Measurements from ENCODE around the gene TSFM. TPM values are rescaled to one million over a fixed set of nuclear protein-coding genes. Genes with fewer than 3 reads are reported as not detected.

Gene TSFM
- total and polyA plus RNA-seq, 2 of the 4 experiments (the other 2 are of a cell fraction): 11.5 to 14.0 TPM

DNA sequence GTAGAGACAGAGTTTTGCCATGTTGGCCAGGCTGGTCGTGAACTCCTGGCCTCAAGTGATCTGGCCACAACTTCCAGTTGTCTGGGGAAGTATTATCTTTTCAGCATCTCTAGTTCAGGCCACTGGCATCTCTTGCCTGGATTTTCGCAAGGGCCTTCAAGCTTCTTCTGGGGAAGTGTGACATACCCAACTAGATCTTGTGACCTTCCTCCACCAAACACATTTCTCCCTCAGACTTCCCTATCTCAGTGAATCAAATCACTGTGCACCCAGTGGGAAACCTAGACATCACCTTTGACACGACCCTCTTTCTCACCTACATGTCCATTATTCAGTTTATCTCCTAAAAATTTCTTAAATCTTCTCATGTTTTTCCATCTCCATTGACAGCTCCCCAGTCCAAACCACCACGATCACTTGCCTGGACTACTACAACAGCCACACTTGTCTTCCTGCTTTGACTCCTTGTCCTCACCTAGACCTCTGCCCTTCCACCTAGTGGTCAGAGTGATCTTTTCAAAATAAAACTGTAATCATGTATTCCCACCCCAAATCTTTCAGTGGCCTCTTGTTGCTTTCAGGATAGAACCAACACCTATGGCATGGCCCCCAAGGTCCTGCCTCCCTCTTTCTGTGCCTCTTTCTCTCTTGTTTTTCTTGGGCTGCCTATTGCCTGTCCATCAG, 6.9 kb upstream of the TSFM start:
- Histone ChIP-seq H3K79me1 (ENCODE audit: low read depth in 1 of 2, low read length in 2 of 2) (peaks cover 15 to 28% of the 10 kb centered on the region in 2 experiments; a peak in 3 of 4 replicates), H2AK5ac (ENCODE audit: low read depth, low read length) (no peak overlapping the region), H3K23ac (ENCODE audit: low read depth, low read length) (no peak overlapping the region), H3K56ac (ENCODE audit: extremely low read depth, insufficient read depth, low read length) (no peak overlapping the region), H3K9ac (ENCODE audit: low read depth, low read length) (no peak overlapping the region), H2BK20ac (ENCODE audit: low read depth, low read length) (no peak overlapping the region), H3K27me3 (ENCODE audit: control insufficient read depth, insufficient read depth, low read length) (no peaks in the 10 kb centered on the region), H3K18ac (ENCODE audit: low read depth, low read length) (no peak overlapping the region), H3K27ac (ENCODE audit: insufficient read depth, low read length) (no peak overlapping the region), H2BK5ac (ENCODE audit: low read depth, low read length, poor library complexity, severe bottlenecking) (no peak overlapping the region), H2BK15ac (ENCODE audit: low read depth, low read length) (no peak overlapping the region), H3K4me1 (ENCODE audit: control insufficient read depth, insufficient read depth, low read length) (0 out of 2 replicates have a peak, but pooled peaks cover 3% of the 10 kb centered on the region), H4K20me1 (ENCODE audit: insufficient read depth, low read length) (no peaks in the 10 kb centered on the region), H3K14ac (replicated peaks; ENCODE audit: low read depth, low read length) (no peak overlapping the region), H2AK9ac (replicated peaks; ENCODE audit: low read depth, low read length, poor library complexity) (no peak overlapping the region), H3K9me3 (ENCODE audit: control insufficient read depth, insufficient read depth, low read length) (no peaks in the 10 kb centered on the region), H3K4ac (ENCODE audit: low read depth, low read length) (no peak overlapping the region), H3K36me3 (ENCODE audit: control insufficient read depth, insufficient read depth, low read length) (peaks cover 6% of the 10 kb centered on the region), H4K8ac (ENCODE audit: low read depth in 2 of 2, low read length in 2 of 2) (no peak overlapping the region), H2BK120ac (ENCODE audit: low read depth, low read length) (no peak overlapping the region), H3K9me1 (ENCODE audit: insufficient read depth, low read length) (peaks cover 9% of the 10 kb centered on the region), H2AFZ (replicated peaks; ENCODE audit: low read length, poor library complexity) (no peak overlapping the region), H3K4me2 (ENCODE audit: low read depth, low read length) (no peak overlapping the region), H4K91ac (ENCODE audit: insufficient read depth, low read depth, low read length) (no peak overlapping the region), H4K5ac (ENCODE audit: low read depth, low read length) (no peak overlapping the region), H3K4me3 (ENCODE audit: insufficient read depth, low read depth, low read length) (no peak overlapping the region)
- ChIA-PET POLR2A (ENCODE audit: unreplicated experiment) (no interaction called here), CTCF (interaction anchor here (1.2 kb wide), 1 partner anchor 16 kb away, joined by 3 read pairs; no protein-coding TSS in a partner anchor)
- in situ Hi-C loops (cut with MboI; ENCODE audit: low sequenced_read_pairs): no loop called here
- no TSS peak for BruUV-seq (replicated peaks)
- ATAC-seq (ENCODE audit: low read depth) (no peak), DNase-seq (no peak)
- dilution Hi-C loops (cut with HindIII; ENCODE audit: low sequenced_read_pairs, unreplicated experiment): no loop called here
- TF ChIP-seq ELK1 (IDR thresholded peaks at IDR 0.05; ENCODE audit: borderline replicate concordance, low read depth, low read length) (no peak), NFE2L2 (IDR thresholded peaks at IDR 0.05; ENCODE audit: low read depth, low read length) (no peak), RFX5 (IDR thresholded peaks at IDR 0.05; ENCODE audit: low read depth, low read length) (no peak), BHLHE40 (IDR thresholded peaks at IDR 0.05; ENCODE audit: low read depth, low read length) (no peak), POLR2A (IDR thresholded peaks at IDR 0.05; ENCODE audit: low read depth, low read length) (no peak), MAFK (IDR thresholded peaks at IDR 0.05; ENCODE audit: low read depth, low read length) (no peak), MAZ (IDR thresholded peaks at IDR 0.05; ENCODE audit: borderline replicate concordance, low read depth, low read length) (no peak), CHD1 (IDR thresholded peaks at IDR 0.05; ENCODE audit: low read depth, low read length) (no peak), RAD21 (IDR thresholded peaks at IDR 0.05; ENCODE audit: low read length) (no peak), FOS (IDR thresholded peaks at IDR 0.05; ENCODE audit: low read depth, low read length) (no peak), RCOR1 (IDR thresholded peaks at IDR 0.05; ENCODE audit: insufficient replicate concordance, low read length) (no peak), SMC3 (IDR thresholded peaks at IDR 0.05; ENCODE audit: low read depth, low read length) (no peak), CEBPB (IDR thresholded peaks at IDR 0.05; ENCODE audit: low read depth, low read length) (no peak), CTCF (conservative IDR thresholded peaks at IDR 0.05; ENCODE audit: low read depth, low read length) (no peak)
- TF ChIP-seq, protein P1, sequence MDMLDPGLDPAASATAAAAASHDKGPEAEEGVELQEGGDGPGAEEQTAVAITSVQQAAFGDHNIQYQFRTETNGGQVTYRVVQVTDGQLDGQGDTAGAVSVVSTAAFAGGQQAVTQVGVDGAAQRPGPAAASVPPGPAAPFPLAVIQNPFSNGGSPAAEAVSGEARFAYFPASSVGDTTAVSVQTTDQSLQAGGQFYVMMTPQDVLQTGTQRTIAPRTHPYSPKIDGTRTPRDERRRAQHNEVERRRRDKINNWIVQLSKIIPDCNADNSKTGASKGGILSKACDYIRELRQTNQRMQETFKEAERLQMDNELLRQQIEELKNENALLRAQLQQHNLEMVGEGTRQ (IDR thresholded peaks at IDR 0.05; ENCODE audit: low read depth, low read length): no peak
- 38% methylated on average over 1 of the region's 4 CpGs; no CpG with 5 or more reads in 1 of the 2 experiments for WGBS, 2 experiments (ENCODE audit: extremely low coverage in 2 of 2, insufficient read length in 1 of 2)
- intact Hi-C loops (cut with micrococcal nuclease): no loop called here
